Right lobe of liver (tissue), 6 donors: ENCODE measurements around the gene GON7. TPM values are rescaled to one million over a fixed set of nuclear protein-coding genes. Genes with fewer than 3 reads are reported as not detected.
A peak's percentile ranks its signal among the peaks of the same experiment; 100 is the strongest.

Experiments
- ATAC-seq, 4 donors: fragments of 200-7000 bp; cut with Tn5 transposase; one replicate each; pipeline ENCODE4 v1.9.1; 2020; ENCODE audit warnings: mild to moderate bottlenecking in 4 of 4, moderate library complexity in 4 of 4
- DNase-seq, 3 donors: peaks; one replicate each; pipeline ENCODE4 v3.0.0-alpha.2; 2020
- H3K27ac ChIP-seq, 3 donors: fragments of 200-600 bp; one replicate each; pipeline ENCODE4 v1.8.0; 2022
- H3K27me3 ChIP-seq, 2 donors: fragments of 200-600 bp; one replicate each; pipeline ENCODE4 v1.8.0; 2022
- H3K36me3 ChIP-seq, 4 donors: fragments of 200-600 bp; sonication (generic) in 1 of 4; one replicate each; pipeline versions ENCODE4 v1.5.1 to v1.8.0; 2017 to 2022; ENCODE audit warnings: control low read depth in 1 of 4
- H3K4me1 ChIP-seq, 4 donors: fragments of 200-600 bp; sonication (generic) in 1 of 4; one replicate each; pipeline versions ENCODE4 v1.5.1 to v1.8.0; 2017 to 2022; ENCODE audit warnings: control low read depth in 1 of 4
- H3K4me3 ChIP-seq, 3 donors: fragments of 200-600 bp; one replicate each; pipeline ENCODE4 v1.8.0; 2022
- H3K9me3 ChIP-seq, 4 donors: fragments of 200-600 bp; sonication (generic) in 1 of 4; one replicate each; pipeline versions ENCODE4 v1.5.1 to v1.8.0; 2017 to 2022; ENCODE audit warnings: control low read depth in 1 of 4
- POLR2A ChIP-seq: fragments of 450-650 bp; IDR thresholded peaks from one replicate; pipeline ENCODE4 v1.6.1; 2017; ENCODE audit warnings: antibody characterized with exemption, mild to moderate bottlenecking
- WGBS: methylation state at CpG from one replicate; pipeline ENCODE4 v1.1.6; 2018; ENCODE audit warnings: low coverage, low lambda C conversion rate; ENCODE audit not compliant: insufficient coverage; ENCODE audit errors: missing lambda C conversion rate; 5-methylcytosine and 5-hydroxymethylcytosine counted together
- intact Hi-C, 2 donors: fragments of 100-400 bp; cut with DNase I; formaldehyde crosslinking; loops; one replicate each; pipeline versions ENCODE4 v1.11.2 to v1.14.1; 2022
- total RNA-seq, 6 experiments: library from RNA; depleted of rRNA in 2 of 6; stranded (reverse); fragments of >200 nt in 2 of 6; fragmentation: NEBNext Ultra II Directional in 3 of 6; extraction: Animal tissue kit (Norgen Biotek cat#: 25700) in 3 of 6; gene quantifications; one replicate each; pipeline versions ENCODE4 v1.1.0 to v1.2.4, GENCODE V29; 2016 to 2023
- TF ChIP-seq, protein P1 (sequence below), 4 donors: fragments of 200-600 bp in 3 of 4; fragments of 450-650 bp in 1 of 4; IDR thresholded peaks; one replicate each; pipeline versions ENCODE4 v1.5.1 to v1.8.0; 2016 to 2022; ENCODE audit warnings: antibody characterized with exemption in 4 of 4, mild to moderate bottlenecking in 2 of 4
- donor health status: DM: no; HTN: yes; CAD: no.
- donor health status: DM: no; HTN: no; CAD: no.
- donor health status: DM: no; HTN: no; CAD: no.
- donor health status: DM: no; HTN: yes; CAD: no.
- donor health status: DM: no; HTN: yes; CAD: no.

The GON7 gene
- total RNA-seq, 6 experiments from 2014 or later: 4.1 to 9.0 (median 5.6) TPM

DNA sequence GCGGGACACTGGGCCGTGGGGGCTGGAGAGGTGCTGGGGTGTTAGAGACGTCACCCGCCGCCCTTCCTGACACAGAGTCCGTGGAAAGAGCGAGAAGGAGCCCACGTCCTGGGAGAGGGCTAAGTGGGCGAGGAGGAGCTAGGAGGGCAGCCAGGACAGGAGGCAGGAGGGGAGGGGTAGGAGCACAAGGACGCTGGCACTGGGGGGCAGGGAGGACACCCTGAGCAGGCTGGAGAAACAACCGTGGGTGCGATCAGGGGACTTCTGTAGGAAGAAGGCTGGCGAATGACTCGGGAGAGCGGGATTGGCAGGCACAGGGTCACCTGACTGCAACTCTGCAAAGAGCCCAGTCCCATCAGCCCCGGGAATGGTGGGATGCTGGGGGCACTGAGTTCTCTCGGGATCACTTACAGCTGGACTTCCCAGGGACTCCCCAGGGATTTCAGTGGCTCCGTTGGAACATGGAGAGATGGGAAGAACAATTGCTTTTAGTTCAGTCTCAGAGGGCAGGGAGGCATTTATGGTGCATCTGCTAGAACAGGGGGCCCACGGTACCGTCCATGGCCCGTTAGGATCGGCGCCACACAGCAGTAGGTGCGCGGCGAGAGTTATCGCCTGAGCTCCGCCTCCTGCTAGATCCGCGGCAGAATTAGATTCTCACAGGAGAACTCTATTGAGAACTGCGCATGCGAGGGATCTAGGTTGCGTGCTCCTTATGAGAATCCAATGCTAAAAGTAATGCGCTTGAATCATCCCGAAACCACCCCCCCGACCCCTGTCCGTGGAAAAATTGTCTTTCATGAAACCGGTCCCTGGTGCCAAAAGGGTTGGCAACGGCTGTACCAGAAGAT lies 24.5 kb upstream of the GON7 start:
- H3K4me3 ChIP-seq: peak overlapping the region in 2 of 3 donors; percentile 0 to 26
- peak; percentile 31 to 66 (median 52) for ATAC-seq

DNA sequence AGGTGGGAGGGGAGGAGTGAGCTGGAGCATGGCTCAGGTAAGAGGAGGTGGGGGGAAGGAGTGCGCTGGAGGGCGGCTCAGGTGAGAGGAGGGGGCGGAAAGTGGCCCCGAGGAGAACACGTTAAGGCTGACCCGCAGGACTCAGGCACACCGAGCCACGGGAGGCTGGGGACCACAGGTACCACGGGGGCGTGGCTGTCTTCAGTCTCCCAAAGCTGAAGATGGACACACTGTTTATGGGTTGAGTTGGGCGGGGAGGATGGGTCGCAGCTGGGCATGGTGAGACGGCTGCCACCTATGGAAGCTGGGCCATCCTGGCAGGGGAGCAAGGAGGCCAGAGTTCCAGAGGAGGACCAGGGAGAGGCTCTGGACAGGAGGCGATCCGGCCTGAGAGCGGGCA lies 23.7 kb upstream of the GON7 start:
- no peak overlapping the region for H3K27ac ChIP-seq
- no peak overlapping the region for H3K4me3 ChIP-seq
- TF ChIP-seq, protein P1, sequence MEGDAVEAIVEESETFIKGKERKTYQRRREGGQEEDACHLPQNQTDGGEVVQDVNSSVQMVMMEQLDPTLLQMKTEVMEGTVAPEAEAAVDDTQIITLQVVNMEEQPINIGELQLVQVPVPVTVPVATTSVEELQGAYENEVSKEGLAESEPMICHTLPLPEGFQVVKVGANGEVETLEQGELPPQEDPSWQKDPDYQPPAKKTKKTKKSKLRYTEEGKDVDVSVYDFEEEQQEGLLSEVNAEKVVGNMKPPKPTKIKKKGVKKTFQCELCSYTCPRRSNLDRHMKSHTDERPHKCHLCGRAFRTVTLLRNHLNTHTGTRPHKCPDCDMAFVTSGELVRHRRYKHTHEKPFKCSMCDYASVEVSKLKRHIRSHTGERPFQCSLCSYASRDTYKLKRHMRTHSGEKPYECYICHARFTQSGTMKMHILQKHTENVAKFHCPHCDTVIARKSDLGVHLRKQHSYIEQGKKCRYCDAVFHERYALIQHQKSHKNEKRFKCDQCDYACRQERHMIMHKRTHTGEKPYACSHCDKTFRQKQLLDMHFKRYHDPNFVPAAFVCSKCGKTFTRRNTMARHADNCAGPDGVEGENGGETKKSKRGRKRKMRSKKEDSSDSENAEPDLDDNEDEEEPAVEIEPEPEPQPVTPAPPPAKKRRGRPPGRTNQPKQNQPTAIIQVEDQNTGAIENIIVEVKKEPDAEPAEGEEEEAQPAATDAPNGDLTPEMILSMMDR (IDR thresholded peaks at IDR 0.05): no peak
- no peak for TF ChIP-seq POLR2A
- H3K4me1 ChIP-seq: no peaks in the 10 kb centered on the region
- WGBS: 89% methylated on average over 11 of the region's 16 CpGs
- H3K36me3 ChIP-seq: peaks cover 0 to 20% (median 9%) of the 10 kb centered on the region in 4 donors
- H3K9me3 ChIP-seq: no peaks in the 10 kb centered on the region
- intact Hi-C loops: loop anchor here in 1 of 2 donors (10.0 kb wide), 1 partner anchor 314 kb away; no protein-coding TSS in a partner anchor
- H3K27me3 ChIP-seq: no peaks in the 10 kb centered on the region
- no peak for DNase-seq
- peak in 2 of 4 donors; percentile 9 for ATAC-seq

More for the DNA sequence above, 24.5 kb upstream of the GON7 start:
- Histone ChIP-seq H3K4me1 (no peaks in the 10 kb centered on the region), H3K9me3 (no peaks in the 10 kb centered on the region), H3K27me3 (no peaks in the 10 kb centered on the region), H3K36me3 (peaks cover 0 to 16% (median 9%) of the 10 kb centered on the region in 4 donors), H3K27ac (no peak overlapping the region)
- intact Hi-C loops: loop anchor here in 1 of 2 donors (10.0 kb wide), 1 partner anchor 313 kb away; no protein-coding TSS in a partner anchor
- DNase-seq: no peak
- 47% methylated on average over 22 of the region's 39 CpGs for WGBS
- TF ChIP-seq, protein P1 (IDR thresholded peaks at IDR 0.05): no peak
- no peak for TF ChIP-seq POLR2A

DNA sequence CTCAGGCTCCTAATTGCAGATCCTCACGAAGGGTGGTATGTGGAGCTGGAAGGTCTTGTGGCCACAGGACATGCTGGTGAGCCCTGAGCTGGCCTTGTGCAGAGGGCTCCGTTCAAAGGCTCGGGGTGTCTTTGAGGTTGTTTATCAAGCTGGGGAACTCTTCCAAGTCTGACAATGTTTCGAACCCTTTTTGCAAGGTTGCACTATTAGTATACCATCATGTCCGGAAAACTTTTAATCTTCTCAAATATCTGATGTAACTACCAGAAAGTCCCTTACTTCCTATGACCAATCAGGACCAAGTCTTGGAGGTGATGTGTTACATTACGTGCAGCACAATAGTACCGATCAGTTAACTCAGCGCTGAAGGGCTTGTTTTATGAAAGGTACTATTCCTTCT lies 21.7 kb upstream of the GON7 start:
- no peak for TF ChIP-seq POLR2A
- TF ChIP-seq, protein P1 (IDR thresholded peaks at IDR 0.05): no peak
- WGBS: 86% methylated on average over 8 of the region's 8 CpGs
- H3K9me3 ChIP-seq: no peaks in the 10 kb centered on the region
- H3K4me1 ChIP-seq: no peaks in the 10 kb centered on the region
- intact Hi-C loops: no loop called here
- ATAC-seq (no peak), DNase-seq (no peak)
- no peak overlapping the region for H3K4me3 ChIP-seq
- H3K36me3 ChIP-seq: peaks cover 0 to 26% (median 9%) of the 10 kb centered on the region in 4 donors
- H3K27ac ChIP-seq: no peak overlapping the region
- H3K27me3 ChIP-seq: no peaks in the 10 kb centered on the region

DNA sequence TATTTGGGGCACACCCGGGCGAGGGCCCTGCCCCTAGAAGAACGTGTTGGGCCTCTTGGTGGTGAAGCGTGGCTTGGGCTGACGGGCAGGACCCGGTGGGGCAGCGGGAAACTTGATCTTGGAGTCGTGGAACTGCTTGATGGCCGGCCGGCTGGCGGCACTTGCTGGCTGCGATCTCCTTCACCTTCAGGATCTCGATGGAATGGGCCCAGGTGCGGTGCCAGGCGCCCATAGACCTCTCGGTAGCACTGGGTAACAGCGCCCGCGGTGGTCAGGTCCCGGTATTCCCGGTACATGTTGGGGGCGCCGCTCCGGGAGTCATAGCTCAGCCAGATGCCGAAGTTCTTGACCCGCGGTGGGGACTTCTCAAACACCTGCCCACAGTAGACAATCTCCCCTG lies 16.7 kb upstream of the GON7 start:
- Histone ChIP-seq H3K9me3 (no peaks in the 10 kb centered on the region), H3K27me3 (no peaks in the 10 kb centered on the region), H3K36me3 (peaks cover 0 to 48% (median 18%) of the 10 kb centered on the region in 4 donors), H3K4me1 (no peaks in the 10 kb centered on the region), H3K4me3 (no peak overlapping the region), H3K27ac (no peak overlapping the region)
- DNase-seq (no peak), ATAC-seq (no peak)
- 95% methylated on average over 13 of the region's 27 CpGs for WGBS
- TF ChIP-seq POLR2A: no peak
- TF ChIP-seq, protein P1 (IDR thresholded peaks at IDR 0.05): no peak
- intact Hi-C loops: no loop called here
